ENCODE results near the gene C14orf132. TPM values are rescaled to one million over a fixed set of nuclear protein-coding genes. Genes with fewer than 3 reads are reported as not detected.
"Not testable (repeated sequence)": the region's sequence is repeated elsewhere in the genome, so short reads cannot be mapped to it uniquely, and the experiment has no call there.

The C14orf132 gene
- polyA plus RNA-seq, 3 donors = not detected

- H3K36me3 ChIP-seq (replicated peaks in 1 of 2; ENCODE audit: control insufficient read depth in 1 of 2, insufficient read depth in 2 of 2, low read length in 2 of 2) = no peaks in the 10 kb centered on the region
- WGBS (ENCODE audit: insufficient coverage) = 94% methylated on average over 8 of the region's 10 CpGs
Observed at GRCh38 chr14:96072076-96072475, 32.9 kb downstream of the C14orf132 start.

GRCh38 chr14:96072746-96073145 is 33.6 kb downstream of the C14orf132 start:
- WGBS (ENCODE audit: insufficient coverage) = 100% methylated on average over 2 of the region's 6 CpGs
- H3K4me2 ChIP-seq (replicated peaks; ENCODE audit: extremely low read depth, low read length, poor library complexity, severe bottlenecking) = no peak overlapping the region
- TF ChIP-seq CTCF (IDR thresholded peaks at IDR 0.05) = no peak
- H2AFZ ChIP-seq (ENCODE audit: insufficient read depth, low read depth, low read length, poor library complexity, severe bottlenecking) = no peak overlapping the region
- H3K79me2 ChIP-seq (ENCODE audit: insufficient read depth, low read length) = no peaks in the 10 kb centered on the region
- Mint-ChIP-seq H3K4me3 (no peak overlapping the region), H3K9me3 (peaks cover 0 to 12% (median 2%) of the 10 kb centered on the region in 7 donors), H3K4me1 (no peaks in the 10 kb centered on the region), H3K27me3 (ENCODE audit: low read depth in 3 of 3) (peaks cover 3 to 5% (median 5%) of the 10 kb centered on the region in 3 donors), H3K27ac (no peak overlapping the region), H3K36me3 (no peaks in the 10 kb centered on the region)
- H3K27me3 ChIP-seq (ENCODE audit: control insufficient read depth in 2 of 2, insufficient read depth in 2 of 2, low read length in 2 of 2) = no peaks in the 10 kb centered on the region
- no peaks in the 10 kb centered on the region for H4K20me1 ChIP-seq (ENCODE audit: insufficient read depth, low read length)
- H3K9me3 ChIP-seq (replicated peaks in 1 of 2; ENCODE audit: control insufficient read depth in 1 of 2, insufficient read depth in 1 of 2, low read length in 2 of 2) = peaks cover 0 to 4% of the 10 kb centered on the region in 2 donors
- DNase-seq = no peak
- no peaks in the 10 kb centered on the region for H3K4me1 ChIP-seq (ENCODE audit: control insufficient read depth in 1 of 2, insufficient read depth in 2 of 2, low read length in 2 of 2)
- no peak overlapping the region for H3K4me3 ChIP-seq (replicated peaks in 1 of 3; ENCODE audit: low read depth in 2 of 3, low read length in 3 of 3)
- intact Hi-C loops (cut with micrococcal nuclease) = no loop called here
- H3K9ac ChIP-seq (ENCODE audit: insufficient read depth, low read length, poor library complexity, severe bottlenecking) = no peak overlapping the region
- H3K27ac ChIP-seq (ENCODE audit: low read depth in 1 of 2, low read length in 2 of 2) = no peak overlapping the region
- no peaks in the 10 kb centered on the region for H3K36me3 ChIP-seq (replicated peaks in 1 of 2; ENCODE audit: control insufficient read depth in 1 of 2, insufficient read depth in 2 of 2, low read length in 2 of 2)

More at GRCh38 chr14:96072076-96072475, 32.9 kb downstream of the C14orf132 start:
- no peak overlapping the region for H3K4me3 Mint-ChIP-seq
- H3K36me3 Mint-ChIP-seq = no peaks in the 10 kb centered on the region
- Histone ChIP-seq H4K20me1 (ENCODE audit: insufficient read depth, low read length) (no peaks in the 10 kb centered on the region), H3K9ac (ENCODE audit: insufficient read depth, low read length, poor library complexity, severe bottlenecking) (no peak overlapping the region), H3K79me2 (ENCODE audit: insufficient read depth, low read length) (no peaks in the 10 kb centered on the region), H3K27me3 (ENCODE audit: control insufficient read depth in 2 of 2, insufficient read depth in 2 of 2, low read length in 2 of 2) (no peaks in the 10 kb centered on the region), H3K4me1 (ENCODE audit: control insufficient read depth in 1 of 2, insufficient read depth in 2 of 2, low read length in 2 of 2) (no peaks in the 10 kb centered on the region), H3K27ac (ENCODE audit: low read depth in 1 of 2, low read length in 2 of 2) (no peak overlapping the region), H3K4me3 (replicated peaks in 1 of 3; ENCODE audit: low read depth in 2 of 3, low read length in 3 of 3) (no peak overlapping the region), H3K4me2 (replicated peaks; ENCODE audit: extremely low read depth, low read length, poor library complexity, severe bottlenecking) (no peak overlapping the region), H2AFZ (ENCODE audit: insufficient read depth, low read depth, low read length, poor library complexity, severe bottlenecking) (no peak overlapping the region), H3K9me3 (replicated peaks in 1 of 2; ENCODE audit: control insufficient read depth in 1 of 2, insufficient read depth in 1 of 2, low read length in 2 of 2) (peaks cover 0 to 4% of the 10 kb centered on the region in 2 donors)
- intact Hi-C loops (cut with micrococcal nuclease) = no loop called here
- TF ChIP-seq CTCF (IDR thresholded peaks at IDR 0.05) = no peak
- H3K9me3 Mint-ChIP-seq = peaks cover 0 to 12% (median 2%) of the 10 kb centered on the region in 7 donors
- H3K27me3 Mint-ChIP-seq (ENCODE audit: low read depth in 3 of 3) = peaks cover 3 to 5% (median 5%) of the 10 kb centered on the region in 3 donors
- DNase-seq = no peak
- H3K4me1 Mint-ChIP-seq = no peaks in the 10 kb centered on the region
- no peak overlapping the region for H3K27ac Mint-ChIP-seq

- H3K4me3 Mint-ChIP-seq; H3K79me2 ChIP-seq (ENCODE audit: insufficient read depth, low read length); H3K9me3 ChIP-seq (replicated peaks in 1 of 2; ENCODE audit: control insufficient read depth in 1 of 2, insufficient read depth in 1 of 2, low read length in 2 of 2); H3K9ac ChIP-seq (ENCODE audit: insufficient read depth, low read length, poor library complexity, severe bottlenecking); H4K20me1 ChIP-seq (ENCODE audit: insufficient read depth, low read length); H3K4me2 ChIP-seq (replicated peaks; ENCODE audit: extremely low read depth, low read length, poor library complexity, severe bottlenecking); H3K4me1 ChIP-seq (ENCODE audit: control insufficient read depth in 1 of 2, insufficient read depth in 2 of 2, low read length in 2 of 2); H3K36me3 ChIP-seq (replicated peaks in 1 of 2; ENCODE audit: control insufficient read depth in 1 of 2, insufficient read depth in 2 of 2, low read length in 2 of 2); H2AFZ ChIP-seq (ENCODE audit: insufficient read depth, low read depth, low read length, poor library complexity, severe bottlenecking); H3K27ac ChIP-seq (ENCODE audit: low read depth in 1 of 2, low read length in 2 of 2); H3K4me1 Mint-ChIP-seq; intact Hi-C loops (cut with micrococcal nuclease); DNase-seq; H3K27me3 Mint-ChIP-seq (ENCODE audit: low read depth in 3 of 3); H3K36me3 Mint-ChIP-seq; H3K4me3 ChIP-seq (replicated peaks in 1 of 3; ENCODE audit: low read depth in 2 of 3, low read length in 3 of 3); H3K27ac Mint-ChIP-seq; H3K27me3 ChIP-seq (ENCODE audit: control insufficient read depth in 2 of 2, insufficient read depth in 2 of 2, low read length in 2 of 2): not testable (repeated sequence)
- WGBS (ENCODE audit: insufficient coverage) = no CpG with 5 or more reads among the region's 4 CpGs
- peaks cover 0 to 12% (median 2%) of the 10 kb centered on the region in 7 donors for H3K9me3 Mint-ChIP-seq
Observed at GRCh38 chr14:96073260-96074039, 34.3 kb downstream of the C14orf132 start.
